CD14-positive monocyte (primary cell): ENCODE results near the gene TXNDC15. TPM values are rescaled to one million over a fixed set of nuclear protein-coding genes. Genes with fewer than 3 reads are reported as not detected.
"Not testable (repeated sequence)": the region's sequence is repeated elsewhere in the genome, so short reads cannot be mapped to it uniquely, and the experiment has no call there.

ENCODE experiments used
- DNase-seq, 3 donors: peaks; one replicate each; pipeline ENCODE4 v3.0.0-alpha.2; 2011 to 2022
- H2AFZ ChIP-seq: 2 replicates; pipeline ENCODE4 v1.6.0; 2012; ENCODE audit warnings: mild to moderate bottlenecking, low read depth, low read length, inconsistent platforms; ENCODE audit not compliant: insufficient read depth, poor library complexity, severe bottlenecking
- H3K27ac ChIP-seq, 2 donors: 1 replicate in 1 of 2; 2 replicates in 1 of 2; pipeline ENCODE4 v1.5.1; 2012 to 2013; ENCODE audit warnings: low read length in 2 of 2, control low read depth in 1 of 2, inconsistent platforms in 1 of 2, low read depth in 1 of 2, mild to moderate bottlenecking in 1 of 2
- H3K27me3 ChIP-seq, 2 donors: one replicate each; pipeline versions ENCODE4 v1.6.0 to v1.6.1; 2011 to 2013; ENCODE audit warnings: low read length in 2 of 2; ENCODE audit not compliant: control insufficient read depth in 2 of 2, insufficient read depth in 2 of 2
- H3K36me3 ChIP-seq, 2 donors: replicated peaks in 1 of 2; 1 replicate in 1 of 2; 2 replicates in 1 of 2; pipeline versions ENCODE4 v1.5.1 to v1.6.1; 2012 to 2013; ENCODE audit warnings: low read length in 2 of 2, control low read depth in 1 of 2, inconsistent platforms in 1 of 2, mild to moderate bottlenecking in 1 of 2; ENCODE audit not compliant: insufficient read depth in 2 of 2, control insufficient read depth in 1 of 2
- H3K4me1 ChIP-seq, 2 donors: 1 replicate in 1 of 2; 2 replicates in 1 of 2; pipeline versions ENCODE4 v1.5.1 to v1.6.1; 2012 to 2013; ENCODE audit warnings: low read length in 2 of 2, control low read depth in 1 of 2, inconsistent platforms in 1 of 2, mild to moderate bottlenecking in 1 of 2, moderate library complexity in 1 of 2; ENCODE audit not compliant: insufficient read depth in 2 of 2, control insufficient read depth in 1 of 2
- H3K4me2 ChIP-seq: replicated peaks from 2 replicates; pipeline ENCODE3; 2012; ENCODE audit warnings: low read length, moderate library complexity, mild to moderate bottlenecking; ENCODE audit not compliant: poor library complexity, severe bottlenecking; ENCODE audit errors: extremely low read depth
- H3K4me3 ChIP-seq, 3 experiments: fragments of 200-600 bp in 1 of 3; sonication (generic) in 1 of 3; replicated peaks in 1 of 3; 1 replicate in 2 of 3; 2 replicates in 1 of 3; pipeline ENCODE4 v1.5.1; 2011 to 2013; ENCODE audit warnings: low read length in 3 of 3, mild to moderate bottlenecking in 3 of 3, control low read depth in 2 of 3, low read depth in 2 of 3, inconsistent platforms in 1 of 3, moderate library complexity in 1 of 3
- H3K79me2 ChIP-seq: 2 replicates; pipeline ENCODE4 v1.6.0; 2012; ENCODE audit warnings: mild to moderate bottlenecking, control low read depth, inconsistent platforms, low read length, moderate library complexity; ENCODE audit not compliant: insufficient read depth
- H3K9ac ChIP-seq: 2 replicates; pipeline ENCODE4 v1.6.0; 2017; ENCODE audit warnings: low read length, mild to moderate bottlenecking; ENCODE audit not compliant: insufficient read depth, poor library complexity, severe bottlenecking
- H3K9me3 ChIP-seq, 2 donors: replicated peaks in 1 of 2; 1 replicate in 1 of 2; 2 replicates in 1 of 2; pipeline versions ENCODE4 v1.5.1 to v1.6.1; 2012 to 2013; ENCODE audit warnings: low read length in 2 of 2, control low read depth in 1 of 2; ENCODE audit not compliant: control insufficient read depth in 1 of 2, insufficient read depth in 1 of 2
- H4K20me1 ChIP-seq: 2 replicates; pipeline ENCODE4 v1.6.0; 2012; ENCODE audit warnings: mild to moderate bottlenecking, low read length, control low read depth, moderate library complexity; ENCODE audit not compliant: insufficient read depth
- H3K27ac Mint-ChIP-seq, 7 donors: one replicate each; pipeline ENCODE4 v1.8.0; 2020; ENCODE audit warnings: mild to moderate bottlenecking in 7 of 7, mixed read lengths in 7 of 7, moderate library complexity in 6 of 7, inconsistent platforms in 2 of 7
- H3K27me3 Mint-ChIP-seq, 3 donors: one replicate each; pipeline ENCODE4 v1.8.0; 2021 to 2022; ENCODE audit warnings: low read depth in 3 of 3, mild to moderate bottlenecking in 3 of 3, mixed read lengths in 3 of 3, moderate library complexity in 3 of 3, inconsistent platforms in 1 of 3
- H3K36me3 Mint-ChIP-seq, 2 donors: one replicate each; pipeline ENCODE4 v1.8.0; 2020; ENCODE audit warnings: mixed read lengths in 2 of 2, inconsistent platforms in 1 of 2, mild to moderate bottlenecking in 1 of 2
- H3K4me1 Mint-ChIP-seq: one replicate; pipeline ENCODE4 v1.8.0; 2020; ENCODE audit warnings: mild to moderate bottlenecking, mixed read lengths
- H3K4me3 Mint-ChIP-seq, 2 donors: one replicate each; pipeline ENCODE4 v1.8.0; 2020; ENCODE audit warnings: mild to moderate bottlenecking in 2 of 2, mixed read lengths in 2 of 2, moderate library complexity in 1 of 2
- H3K9me3 Mint-ChIP-seq, 7 donors: one replicate each; pipeline ENCODE4 v1.8.0; 2020 to 2022; ENCODE audit warnings: mixed read lengths in 7 of 7, mild to moderate bottlenecking in 6 of 7, moderate library complexity in 6 of 7, inconsistent platforms in 2 of 7
- WGBS: methylation state at CpG from one replicate; pipeline ENCODE4 v1.1.5; 2013; ENCODE audit warnings: missing lambda C conversion rate; ENCODE audit not compliant: insufficient coverage; 5-methylcytosine and 5-hydroxymethylcytosine counted together
- intact Hi-C, 2 donors: fragments of 100-400 bp; cut with micrococcal nuclease; formaldehyde crosslinking; loops; one replicate each; pipeline versions ENCODE4 v1.15.0 to v1.15.1; 2023
- polyA plus RNA-seq, 3 donors: library from polyadenylated mRNA; depleted of rRNA in 1 of 3; unstranded in 2 of 3; stranded (reverse) in 1 of 3; fragments of 300-500 nt in 2 of 3; fragments of >200 nt in 1 of 3; fragmentation: Illumina TruSeq in 2 of 3; gene quantifications; 1 replicate in 2 of 3; 2 replicates in 1 of 3; pipeline ENCODE4 v1.2.3, GENCODE V29; 2012 to 2021
- TF ChIP-seq, protein P1 (sequence below): fragments of 200-600 bp; IDR thresholded peaks from one replicate; pipeline ENCODE4 v1.8.0; 2022; ENCODE audit warnings: antibody characterized with exemption, mild to moderate bottlenecking

TXNDC15 gene
- polyA plus RNA-seq, 3 donors = 24.1 to 30.9 (median 28.0) TPM

DNA sequence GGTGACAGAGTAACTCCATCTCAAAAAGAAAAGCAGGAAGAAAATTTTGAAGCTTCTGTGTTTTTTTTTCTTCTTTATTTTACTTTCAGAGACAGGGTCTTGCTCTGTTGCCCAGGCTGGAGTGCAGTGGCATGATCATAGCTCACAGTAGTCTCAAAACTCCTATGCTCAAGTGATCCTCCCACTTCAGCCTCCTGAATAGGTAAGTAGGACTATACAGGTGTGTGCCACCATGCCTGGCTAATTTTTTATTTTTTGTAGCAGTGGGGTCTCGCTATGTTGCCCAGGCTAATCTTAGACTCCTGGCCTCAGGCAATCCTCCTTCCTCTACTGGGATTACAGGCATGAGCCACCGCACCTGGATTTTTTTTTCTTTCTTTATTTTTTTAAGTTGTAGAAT lies 38.5 kb upstream of the TXNDC15 start:
- H2AFZ ChIP-seq = no peak overlapping the region
- Mint-ChIP-seq H3K27me3 (peaks cover 0 to 2% (median 0%) of the 10 kb centered on the region in 3 donors), H3K9me3 (peaks cover 0 to 2% (median 0%) of the 10 kb centered on the region in 7 donors), H3K4me1 (no peaks in the 10 kb centered on the region), H3K36me3 (peaks cover 39 to 82% of the 10 kb centered on the region in 2 donors), H3K27ac (no peak overlapping the region), H3K4me3 (no peak overlapping the region)
- H3K9ac ChIP-seq = no peak overlapping the region
- H3K79me2 ChIP-seq = no peaks in the 10 kb centered on the region
- TF ChIP-seq, protein P1, sequence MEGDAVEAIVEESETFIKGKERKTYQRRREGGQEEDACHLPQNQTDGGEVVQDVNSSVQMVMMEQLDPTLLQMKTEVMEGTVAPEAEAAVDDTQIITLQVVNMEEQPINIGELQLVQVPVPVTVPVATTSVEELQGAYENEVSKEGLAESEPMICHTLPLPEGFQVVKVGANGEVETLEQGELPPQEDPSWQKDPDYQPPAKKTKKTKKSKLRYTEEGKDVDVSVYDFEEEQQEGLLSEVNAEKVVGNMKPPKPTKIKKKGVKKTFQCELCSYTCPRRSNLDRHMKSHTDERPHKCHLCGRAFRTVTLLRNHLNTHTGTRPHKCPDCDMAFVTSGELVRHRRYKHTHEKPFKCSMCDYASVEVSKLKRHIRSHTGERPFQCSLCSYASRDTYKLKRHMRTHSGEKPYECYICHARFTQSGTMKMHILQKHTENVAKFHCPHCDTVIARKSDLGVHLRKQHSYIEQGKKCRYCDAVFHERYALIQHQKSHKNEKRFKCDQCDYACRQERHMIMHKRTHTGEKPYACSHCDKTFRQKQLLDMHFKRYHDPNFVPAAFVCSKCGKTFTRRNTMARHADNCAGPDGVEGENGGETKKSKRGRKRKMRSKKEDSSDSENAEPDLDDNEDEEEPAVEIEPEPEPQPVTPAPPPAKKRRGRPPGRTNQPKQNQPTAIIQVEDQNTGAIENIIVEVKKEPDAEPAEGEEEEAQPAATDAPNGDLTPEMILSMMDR = no peak
- intact Hi-C loops = no loop called here
- no peak overlapping the region for H3K4me2 ChIP-seq
- WGBS = no CpG with 5 or more reads among the region's 2 CpGs
- DNase-seq = no peak
- no peaks in the 10 kb centered on the region for H3K4me1 ChIP-seq
- no peaks in the 10 kb centered on the region for H3K9me3 ChIP-seq
- no peak overlapping the region for H3K4me3 ChIP-seq
- H3K36me3 ChIP-seq = peaks cover 37 to 76% of the 10 kb centered on the region in 2 donors
- no peak overlapping the region for H3K27ac ChIP-seq
- no peaks in the 10 kb centered on the region for H3K27me3 ChIP-seq
- H4K20me1 ChIP-seq = no peaks in the 10 kb centered on the region

DNA sequence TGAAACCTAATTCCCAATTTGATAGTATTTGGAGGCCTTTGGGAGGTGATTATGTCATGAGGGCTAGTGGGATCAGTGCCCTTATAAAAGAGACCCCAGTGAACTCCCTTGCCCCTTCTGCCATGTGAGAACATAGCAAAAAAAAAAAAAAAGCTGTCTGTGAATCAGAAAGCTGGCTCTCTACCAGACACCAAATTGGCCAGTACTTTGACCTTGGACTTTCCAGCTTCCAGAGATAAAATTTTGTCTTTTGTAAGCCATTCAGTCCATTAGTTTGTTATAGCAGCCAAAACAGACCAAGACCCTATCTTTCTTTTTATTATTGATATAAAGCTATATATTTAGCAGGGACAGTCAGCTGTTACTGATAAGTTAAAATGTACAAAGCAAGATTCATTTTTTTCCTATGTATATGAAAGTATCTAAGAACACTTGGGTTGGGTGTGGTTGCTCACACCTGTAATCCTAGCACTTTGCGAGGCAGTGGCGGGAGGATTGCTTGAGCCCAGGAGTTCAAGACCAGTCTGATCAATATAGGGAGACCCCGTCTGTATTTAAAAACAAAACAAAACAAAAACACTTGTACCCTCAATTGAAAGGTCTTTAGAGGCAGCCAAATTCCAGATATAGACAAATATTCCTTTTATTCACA lies 36.5 kb upstream of the TXNDC15 start:
- DNase-seq = no peak
- H3K4me3 ChIP-seq = no peak overlapping the region
- no peaks in the 10 kb centered on the region for H3K4me1 ChIP-seq
- WGBS = no CpG with 5 or more reads among the region's 3 CpGs
- H3K9ac ChIP-seq = no peak overlapping the region
- H3K4me3 Mint-ChIP-seq = no peak overlapping the region
- no peak overlapping the region for H2AFZ ChIP-seq
- H3K27me3 ChIP-seq = no peaks in the 10 kb centered on the region
- H3K4me2 ChIP-seq = no peak overlapping the region
- peaks cover 35 to 73% of the 10 kb centered on the region in 2 donors for H3K36me3 Mint-ChIP-seq
- no peaks in the 10 kb centered on the region for H3K4me1 Mint-ChIP-seq
- no peaks in the 10 kb centered on the region for H3K27me3 Mint-ChIP-seq
- peaks cover 0 to 2% (median 0%) of the 10 kb centered on the region in 7 donors for H3K9me3 Mint-ChIP-seq
- intact Hi-C loops = no loop called here
- H4K20me1 ChIP-seq = no peaks in the 10 kb centered on the region
- H3K27ac Mint-ChIP-seq = no peak overlapping the region
- TF ChIP-seq, protein P1 = no peak
- no peaks in the 10 kb centered on the region for H3K9me3 ChIP-seq
- no peaks in the 10 kb centered on the region for H3K79me2 ChIP-seq
- no peak overlapping the region for H3K27ac ChIP-seq
- peaks cover 29 to 68% of the 10 kb centered on the region in 2 donors for H3K36me3 ChIP-seq

DNA sequence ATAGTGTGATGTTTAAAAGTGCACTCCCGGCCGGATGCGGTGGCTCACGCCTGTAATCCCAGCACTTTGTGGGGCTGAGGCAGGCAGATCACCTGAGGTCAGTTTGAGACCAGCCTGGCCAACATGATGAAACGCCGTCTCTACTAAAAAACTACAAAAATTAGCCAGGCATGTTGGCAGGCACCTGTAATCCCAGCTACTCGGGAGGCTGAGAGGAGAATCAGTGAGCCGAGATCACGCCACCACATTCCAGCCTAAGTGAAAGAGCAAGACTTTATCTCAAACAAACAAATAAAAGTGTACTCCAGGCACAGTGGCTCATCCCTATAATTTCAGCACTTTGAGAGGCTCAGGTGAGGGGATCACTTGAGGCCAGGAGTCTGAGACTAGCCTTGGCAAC lies 35.8 kb upstream of the TXNDC15 start:
- 93% methylated on average over 4 of the region's 9 CpGs for WGBS
- DNase-seq, H3K4me1 Mint-ChIP-seq, H2AFZ ChIP-seq, H3K4me3 Mint-ChIP-seq, H3K27me3 ChIP-seq, H3K27ac Mint-ChIP-seq, H3K4me2 ChIP-seq, H3K79me2 ChIP-seq, intact Hi-C loops, H3K4me3 ChIP-seq, H3K27me3 Mint-ChIP-seq, H3K27ac ChIP-seq, H3K9ac ChIP-seq, H4K20me1 ChIP-seq, H3K9me3 ChIP-seq, H3K9me3 Mint-ChIP-seq, H3K4me1 ChIP-seq: not testable (repeated sequence)
- peaks cover 24 to 61% of the 10 kb centered on the region in 2 donors for H3K36me3 ChIP-seq
- peaks cover 28 to 66% of the 10 kb centered on the region in 2 donors for H3K36me3 Mint-ChIP-seq
